GM23248 (cell line): ENCODE results near the gene NUP93.

Experiments
- EZH2 ChIP-seq: fragments of 200-600 bp; sonication (generic); IDR thresholded peaks from 2 replicates; pipeline ENCODE4 v1.6.1; 2018; ENCODE audit warnings: antibody characterized with exemption, mild to moderate bottlenecking; ENCODE audit not compliant: insufficient read depth, poor library complexity, severe bottlenecking
- EZH2phosphoT487 ChIP-seq: fragments of 200-600 bp; sonication (generic); IDR thresholded peaks from 2 replicates; pipeline ENCODE4 v1.6.1; 2018; ENCODE audit warnings: antibody characterized with exemption, moderate library complexity, mild to moderate bottlenecking, low read depth; ENCODE audit not compliant: insufficient read depth

DNA sequence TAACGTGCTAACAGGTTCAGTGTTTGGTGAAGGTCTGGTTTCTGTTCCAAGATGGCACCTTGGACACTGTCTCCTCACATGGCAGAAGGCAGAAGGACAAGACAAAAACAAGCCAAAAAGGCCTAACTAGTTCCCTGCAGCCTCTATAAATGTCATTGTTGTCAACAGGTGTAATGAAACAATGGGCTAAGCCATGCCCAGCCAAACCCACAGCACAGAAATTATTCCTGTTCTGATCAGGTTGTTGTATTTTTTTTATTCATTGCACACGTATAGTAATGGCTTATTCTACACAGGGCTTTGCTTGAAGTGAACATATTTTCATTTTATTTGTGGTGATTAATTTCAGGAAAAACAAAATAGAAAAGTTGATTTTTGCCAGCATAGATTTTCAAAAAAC is 16.1 kb upstream of the NUP93 start:
- TF ChIP-seq EZH2 = no peak
- no peak for TF ChIP-seq EZH2phosphoT487
